PC-3 (cell line): ENCODE measurements around the gene GABBR1.

ENCODE experiments used
- CTCF ChIP-seq: fragments of 300-600 bp; sonication (generic); conservative IDR thresholded peaks from 2 replicates; pipeline ENCODE4 v1.5.1; 2017; ENCODE audit warnings: antibody characterized with exemption, low read depth, mild to moderate bottlenecking, low read length
- EZH2 ChIP-seq: fragments of 300-600 bp; sonication (generic); IDR thresholded peaks from one replicate; pipeline ENCODE4 v1.6.1; 2017; ENCODE audit warnings: antibody characterized with exemption, mild to moderate bottlenecking, low read length; ENCODE audit not compliant: unreplicated experiment
- EZH2phosphoT487 ChIP-seq: fragments of 300-600 bp; sonication (generic); IDR thresholded peaks from 2 replicates; pipeline ENCODE4 v1.6.1; 2018; ENCODE audit warnings: mild to moderate bottlenecking, antibody characterized with exemption, low read length, borderline replicate concordance

DNA sequence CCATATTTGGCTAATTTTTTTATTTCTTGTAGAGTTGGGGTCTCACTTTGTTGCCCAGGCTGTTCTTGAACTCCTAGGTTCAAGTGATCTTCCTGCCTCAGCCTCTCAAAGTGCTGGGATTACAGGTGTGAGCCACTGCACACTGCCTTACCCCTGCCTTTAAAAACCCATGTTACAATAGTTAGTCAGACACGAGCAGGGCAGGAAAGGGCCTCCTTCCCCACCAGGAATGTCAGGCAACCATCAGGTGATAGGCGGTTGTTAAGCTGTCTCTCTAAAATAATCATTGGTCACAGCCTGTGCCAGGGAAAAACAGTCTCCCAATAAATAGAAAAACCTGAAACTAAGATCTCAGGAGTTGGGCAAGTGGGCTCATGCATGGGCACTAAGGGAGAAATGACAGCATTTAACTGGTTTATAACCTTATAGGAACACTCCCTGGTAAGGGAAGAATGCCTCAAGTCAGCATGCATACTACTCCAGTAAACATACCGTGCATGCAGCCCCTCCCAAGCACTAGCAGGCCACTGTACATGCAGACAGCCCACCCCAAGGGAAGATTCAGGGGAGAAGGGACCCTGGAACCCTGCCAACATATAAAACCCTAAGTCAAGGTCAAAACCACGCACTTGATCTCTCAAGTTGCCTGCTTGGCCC, 39.7 kb downstream of the GABBR1 start:
- no peak for TF ChIP-seq CTCF
- TF ChIP-seq EZH2 = no peak
- no peak for TF ChIP-seq EZH2phosphoT487
